Body of pancreas (tissue), 4 donors: ENCODE data around the gene KIAA1217.

Experiments used
- CTCF ChIP-seq, 7 experiments: fragments of 450-650 bp in 4 of 7; fragments of 200-600 bp in 3 of 7; sonication (generic) in 3 of 7; IDR thresholded peaks; one replicate each; pipeline ENCODE4 v1.5.1; 2016 to 2019; ENCODE audit warnings: antibody characterized with exemption in 7 of 7
- POLR2A ChIP-seq, 3 donors: fragments of 450-650 bp; IDR thresholded peaks; one replicate each; pipeline ENCODE4 v1.6.1; 2016; ENCODE audit warnings: antibody characterized with exemption in 3 of 3, mild to moderate bottlenecking in 2 of 3

- TF ChIP-seq CTCF (IDR thresholded peaks at IDR 0.05) (no peak), POLR2A (IDR thresholded peaks at IDR 0.05) (no peak)
Measured at GRCh38 chr10:24416248-24416647, 207.3 kb downstream of the KIAA1217 start.
